Esophagus squamous epithelium (tissue), 5 donors: ENCODE results near the gene CISD3. TPM values are rescaled to one million over a fixed set of nuclear protein-coding genes. Genes with fewer than 3 reads are reported as not detected.

Experiments
- DNase-seq: peaks from one replicate; lab custom pipeline; 2025; lab: John Stamatoyannopoulos, UW
- H3K27ac ChIP-seq, 4 donors: fragments of 200-600 bp; sonication (generic); one replicate each; pipeline ENCODE4 v1.5.1; 2016 to 2019; ENCODE audit warnings: mild to moderate bottlenecking in 1 of 4
- H3K27me3 ChIP-seq, 4 donors: fragments of 200-600 bp; sonication (generic); 1 replicate in 3 of 4; 2 replicates in 1 of 4; pipeline versions ENCODE4 v1.5.1 to v1.6.0; 2017 to 2021; ENCODE audit warnings: antibody characterized with exemption in 1 of 4
- H3K36me3 ChIP-seq, 3 donors: fragments of 200-600 bp; sonication (generic); one replicate each; pipeline ENCODE4 v1.5.1; 2016 to 2019
- H3K4me1 ChIP-seq, 3 donors: fragments of 200-600 bp; sonication (generic); one replicate each; pipeline ENCODE4 v1.5.1; 2017 to 2019
- H3K4me3 ChIP-seq, 4 donors: fragments of 200-600 bp; sonication (generic); 1 replicate in 3 of 4; 2 replicates in 1 of 4; pipeline ENCODE4 v1.5.1; 2016 to 2019; ENCODE audit warnings: mild to moderate bottlenecking in 2 of 4, moderate library complexity in 1 of 4
- H3K9me3 ChIP-seq, 3 donors: fragments of 200-600 bp; sonication (generic); one replicate each; pipeline ENCODE4 v1.5.1; 2016 to 2019
- POLR2A ChIP-seq, 4 donors: fragments of 450-650 bp; IDR thresholded peaks; one replicate each; pipeline ENCODE4 v1.6.1; 2017; ENCODE audit warnings: antibody characterized with exemption in 4 of 4, mild to moderate bottlenecking in 4 of 4, moderate library complexity in 3 of 4
- WGBS, 2 donors: methylation state at CpG; one replicate each; pipeline ENCODE4 v1.1.5; 2018; 5-methylcytosine and 5-hydroxymethylcytosine counted together
- intact Hi-C: fragments of 100-400 bp; cut with DNase I; formaldehyde crosslinking; loops from one replicate; pipeline ENCODE4 v1.15.0; 2022
- total RNA-seq, 4 donors: library from RNA; depleted of rRNA; stranded (reverse); fragments of >200 nt; gene quantifications; one replicate each; pipeline ENCODE4 v1.1.0, GENCODE V29; 2016
- TF ChIP-seq, protein P1 (sequence below), 6 experiments: fragments of 450-650 bp in 4 of 6; fragments of 200-600 bp in 2 of 6; sonication (generic) in 2 of 6; IDR thresholded peaks; one replicate each; pipeline ENCODE4 v1.5.1; 2016 to 2019; ENCODE audit warnings: antibody characterized with exemption in 6 of 6, mild to moderate bottlenecking in 4 of 6, moderate library complexity in 4 of 6
- donor health status: DM: yes; HTN: yes; CAD: no.

Gene CISD3
- total RNA-seq, 4 donors from 2014 or later, result 4.9 to 8.3 (median 7.8) TPM

DNA sequence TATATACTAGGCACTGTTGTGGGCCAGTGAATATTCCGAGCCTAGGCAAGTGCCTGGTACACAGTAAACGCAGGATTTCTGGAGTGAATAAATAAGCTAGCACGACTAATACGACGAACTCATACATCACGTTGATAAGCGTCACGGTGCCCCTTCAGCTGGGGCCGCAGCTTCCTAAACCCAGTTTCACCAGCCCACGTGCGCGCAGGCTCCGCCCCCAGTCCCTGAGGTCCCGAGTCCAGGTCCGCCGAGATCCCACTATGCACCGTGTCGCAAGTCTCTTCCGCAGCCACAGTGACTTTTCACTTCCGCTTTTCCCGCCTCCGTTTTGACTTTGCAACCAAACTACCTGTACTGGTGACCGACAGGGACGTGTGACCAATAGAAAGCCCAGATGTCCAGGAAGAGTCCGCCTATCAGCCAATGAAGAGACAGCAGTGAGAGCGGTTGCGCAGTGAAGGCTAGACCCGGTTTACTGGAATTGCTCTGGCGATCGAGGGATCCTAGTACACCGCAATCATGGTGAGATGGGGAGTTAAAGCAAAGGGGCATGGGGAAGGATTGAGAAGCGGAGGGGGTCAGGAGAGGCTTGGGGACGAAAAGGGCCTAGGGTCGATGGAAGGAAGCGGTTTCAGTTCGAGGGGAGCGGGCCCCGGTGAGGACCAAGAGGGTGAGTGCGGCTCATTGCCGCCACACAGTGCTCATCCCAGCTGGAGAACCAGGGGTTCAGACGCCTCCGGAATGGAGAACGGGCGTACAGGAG is 22.3 kb downstream of the CISD3 start, which contains the start of gene PSMB3:
TSS of gene PSMB3 (plus strand) at position 434 of the 763 bp plus-strand sequence. CDS start at position 520, 86 bp downstream.
- H3K27me3 ChIP-seq, result peaks cover 0 to 15% (median 0%) of the 10 kb centered on the region in 4 donors
- H3K4me3 ChIP-seq, result peak within 1 kb of the TSS; percentile 69 to 99 (median 87)
- TF ChIP-seq, protein P1, sequence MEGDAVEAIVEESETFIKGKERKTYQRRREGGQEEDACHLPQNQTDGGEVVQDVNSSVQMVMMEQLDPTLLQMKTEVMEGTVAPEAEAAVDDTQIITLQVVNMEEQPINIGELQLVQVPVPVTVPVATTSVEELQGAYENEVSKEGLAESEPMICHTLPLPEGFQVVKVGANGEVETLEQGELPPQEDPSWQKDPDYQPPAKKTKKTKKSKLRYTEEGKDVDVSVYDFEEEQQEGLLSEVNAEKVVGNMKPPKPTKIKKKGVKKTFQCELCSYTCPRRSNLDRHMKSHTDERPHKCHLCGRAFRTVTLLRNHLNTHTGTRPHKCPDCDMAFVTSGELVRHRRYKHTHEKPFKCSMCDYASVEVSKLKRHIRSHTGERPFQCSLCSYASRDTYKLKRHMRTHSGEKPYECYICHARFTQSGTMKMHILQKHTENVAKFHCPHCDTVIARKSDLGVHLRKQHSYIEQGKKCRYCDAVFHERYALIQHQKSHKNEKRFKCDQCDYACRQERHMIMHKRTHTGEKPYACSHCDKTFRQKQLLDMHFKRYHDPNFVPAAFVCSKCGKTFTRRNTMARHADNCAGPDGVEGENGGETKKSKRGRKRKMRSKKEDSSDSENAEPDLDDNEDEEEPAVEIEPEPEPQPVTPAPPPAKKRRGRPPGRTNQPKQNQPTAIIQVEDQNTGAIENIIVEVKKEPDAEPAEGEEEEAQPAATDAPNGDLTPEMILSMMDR (IDR thresholded peaks at IDR 0.05), result no peak
- TF ChIP-seq POLR2A (IDR thresholded peaks at IDR 0.05), result peak in 2 of 4 donors; percentile 19 to 54
- peak; percentile 96 for DNase-seq
- intact Hi-C loops, result no loop called here
- WGBS, 2 donors, result 0 to 1% methylated on average over 28 to 43 of the region's 44 CpGs
- H3K4me1 ChIP-seq, result peaks cover 32 to 68% (median 45%) of the 10 kb centered on the region in 3 donors
- H3K36me3 ChIP-seq, result peaks cover 0 to 36% (median 9%) of the 10 kb centered on the region in 3 donors
- no peaks in the 10 kb centered on the region for H3K9me3 ChIP-seq
- H3K27ac ChIP-seq, result peak within 1 kb of the TSS; percentile 80 to 94 (median 94)

DNA sequence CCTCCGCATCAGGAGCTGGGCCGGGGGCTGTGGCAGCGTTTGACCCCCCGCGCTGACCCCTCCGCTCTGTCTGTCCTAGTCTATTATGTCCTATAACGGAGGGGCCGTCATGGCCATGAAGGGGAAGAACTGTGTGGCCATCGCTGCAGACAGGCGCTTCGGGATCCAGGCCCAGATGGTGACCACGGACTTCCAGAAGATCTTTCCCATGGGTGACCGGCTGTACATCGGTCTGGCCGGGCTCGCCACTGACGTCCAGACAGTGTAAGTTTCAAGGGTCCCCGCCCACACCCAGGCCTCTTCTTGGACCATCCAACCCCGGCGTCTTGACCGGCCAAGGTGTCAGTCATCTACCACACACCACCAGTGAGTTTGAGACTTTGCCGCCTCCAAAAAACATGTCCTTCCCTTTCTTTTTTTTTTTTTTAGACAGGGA is 22.9 kb downstream of the CISD3 start:
- H3K36me3 ChIP-seq, result peaks cover 0 to 42% (median 14%) of the 10 kb centered on the region in 3 donors
- peaks cover 0 to 14% (median 0%) of the 10 kb centered on the region in 4 donors for H3K27me3 ChIP-seq
- intact Hi-C loops, result no loop called here
- H3K27ac ChIP-seq, result peak overlapping the region; percentile 80 to 94 (median 92)
- 8% methylated on average over 21 to 22 of the region's 22 CpGs for WGBS, 2 donors
- peak overlapping the region; percentile 69 to 99 (median 87) for H3K4me3 ChIP-seq
- H3K9me3 ChIP-seq, result no peaks in the 10 kb centered on the region
- TF ChIP-seq, protein P1 (IDR thresholded peaks at IDR 0.05), result no peak
- TF ChIP-seq POLR2A (IDR thresholded peaks at IDR 0.05), result no peak
- DNase-seq, result no peak
- peaks cover 32 to 65% (median 44%) of the 10 kb centered on the region in 3 donors for H3K4me1 ChIP-seq

- no peak overlapping the region for H3K27ac ChIP-seq
- 76 to 82% methylated on average over 4 of the region's 4 CpGs for WGBS, 2 donors
- intact Hi-C loops, result no loop called here
- no peaks in the 10 kb centered on the region for H3K4me1 ChIP-seq
- no peak overlapping the region for H3K4me3 ChIP-seq
- no peaks in the 10 kb centered on the region for H3K27me3 ChIP-seq
- H3K36me3 ChIP-seq, result peaks cover 25 to 100% (median 42%) of the 10 kb centered on the region in 3 donors
- H3K9me3 ChIP-seq, result no peaks in the 10 kb centered on the region
- DNase-seq, result no peak
- no peak for TF ChIP-seq POLR2A (IDR thresholded peaks at IDR 0.05)
- TF ChIP-seq, protein P1 (IDR thresholded peaks at IDR 0.05), result peak in 2 of 6 experiments; percentile 6 to 28
Observed at GRCh38 chr17:38761612-38762011, 31.5 kb downstream of the CISD3 start.

DNA sequence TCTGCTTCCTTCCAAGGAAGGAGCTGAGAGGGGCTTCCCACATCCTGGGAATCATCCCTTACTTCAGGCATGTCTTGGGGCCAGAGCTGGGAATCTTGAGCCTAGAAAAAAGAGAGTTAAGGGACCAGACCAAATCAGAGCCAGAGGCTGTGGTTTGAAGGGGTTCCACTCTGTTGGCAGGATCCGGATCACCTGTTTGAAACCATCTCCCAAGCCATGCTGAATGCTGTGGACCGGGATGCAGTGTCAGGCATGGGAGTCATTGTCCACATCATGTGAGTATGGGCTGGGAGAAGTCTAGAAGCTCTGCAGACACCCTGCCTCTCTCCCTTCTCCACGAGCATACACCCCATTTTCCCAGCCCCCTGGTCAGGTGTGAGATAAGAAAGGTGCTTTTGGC is 32.1 kb downstream of the CISD3 start:
- Histone ChIP-seq H3K9me3 (no peaks in the 10 kb centered on the region), H3K27me3 (no peaks in the 10 kb centered on the region), H3K36me3 (peaks cover 26 to 100% (median 46%) of the 10 kb centered on the region in 3 donors), H3K4me1 (no peaks in the 10 kb centered on the region), H3K4me3 (no peak overlapping the region), H3K27ac (no peak overlapping the region)
- TF ChIP-seq, protein P1 (IDR thresholded peaks at IDR 0.05), result no peak
- no peak for TF ChIP-seq POLR2A (IDR thresholded peaks at IDR 0.05)
- intact Hi-C loops, result no loop called here
- WGBS, 2 donors, result 96 to 97% methylated on average over 3 of the region's 3 CpGs
- no peak for DNase-seq

DNA sequence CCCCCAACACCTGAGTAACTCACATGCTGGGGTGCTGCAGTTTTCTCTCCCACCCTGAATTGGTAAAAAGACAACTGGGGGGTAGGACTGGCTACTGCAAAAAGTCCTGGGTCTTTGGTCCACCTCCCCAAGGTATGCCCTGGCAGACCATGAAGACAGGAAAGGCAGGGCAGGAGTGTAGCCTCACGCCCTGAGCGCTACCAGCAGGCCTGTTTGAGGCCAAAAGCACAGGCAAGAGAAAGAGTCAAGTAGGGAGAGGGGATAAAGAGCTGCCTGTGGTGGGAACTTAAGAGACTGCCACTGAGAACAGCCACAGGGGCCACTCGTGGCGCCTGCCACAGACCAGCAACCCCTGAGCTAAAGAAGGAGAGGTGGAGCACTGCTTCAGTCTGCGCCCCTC is 36.2 kb downstream of the CISD3 start:
- Histone ChIP-seq H3K9me3 (no peaks in the 10 kb centered on the region), H3K4me1 (no peaks in the 10 kb centered on the region), H3K36me3 (peaks cover 37 to 100% (median 44%) of the 10 kb centered on the region in 3 donors), H3K27me3 (no peaks in the 10 kb centered on the region), H3K27ac (no peak overlapping the region), H3K4me3 (no peak overlapping the region)
- TF ChIP-seq POLR2A (IDR thresholded peaks at IDR 0.05), result no peak
- TF ChIP-seq, protein P1 (IDR thresholded peaks at IDR 0.05), result no peak
- 97% methylated on average over 4 to 5 of the region's 5 CpGs for WGBS, 2 donors
- intact Hi-C loops, result no loop called here
- no peak for DNase-seq
